CD4-positive, alpha-beta memory T cell (primary cell): Measurements from ENCODE around the gene SORCS2. TPM values are rescaled to one million over a fixed set of nuclear protein-coding genes. Genes with fewer than 3 reads are reported as not detected.
A peak's percentile ranks its signal among the peaks of the same experiment; 100 is the strongest.

Source experiments
- CTCF ChIA-PET: fragments of 350-600 bp; sonication (Branson Sonifier 250); formaldehyde crosslinking; loops from one replicate; lab custom pipeline; 2021; ENCODE audit warnings: inconsistent platforms; ENCODE audit not compliant: partially characterized antibody; lab: Charles Lee
- POLR2A ChIA-PET: fragments of 350-600 bp; sonication (Branson Sonifier 250); formaldehyde crosslinking; loops from one replicate; lab custom pipeline; 2021; ENCODE audit not compliant: partially characterized antibody; lab: Charles Lee
- DNase-seq, 5 donors: peaks; one replicate each; pipeline versions ENCODE4 v3.0.0 to v3.0.0-alpha.2; 2020 to 2022; ENCODE audit warnings: mixed read lengths in 1 of 5
- H3K27ac ChIP-seq: one replicate; pipeline ENCODE4 v1.7.0; 2013; ENCODE audit warnings: low read depth, low read length
- H3K27me3 ChIP-seq: 2 replicates; pipeline ENCODE4 v1.7.0; 2013; ENCODE audit warnings: mild to moderate bottlenecking, low read length, moderate library complexity; ENCODE audit not compliant: insufficient read depth
- H3K36me3 ChIP-seq: 2 replicates; pipeline ENCODE4 v1.7.0; 2013; ENCODE audit warnings: mild to moderate bottlenecking, low read length, moderate library complexity; ENCODE audit not compliant: insufficient read depth
- H3K4me1 ChIP-seq: 2 replicates; pipeline ENCODE4 v1.7.0; 2013; ENCODE audit warnings: mild to moderate bottlenecking, low read length, moderate library complexity; ENCODE audit not compliant: insufficient read depth
- H3K4me3 ChIP-seq, 2 donors: one replicate each; pipeline ENCODE4 v1.7.0; 2013; ENCODE audit warnings: low read length in 2 of 2, mild to moderate bottlenecking in 1 of 2
- H3K9me3 ChIP-seq, 2 donors: one replicate each; pipeline ENCODE4 v1.7.0; 2013; ENCODE audit warnings: low read length in 2 of 2, control low read depth in 1 of 2; ENCODE audit not compliant: control insufficient read depth in 1 of 2
- H3K27ac Mint-ChIP-seq, 7 donors: one replicate each; pipeline ENCODE4 v1.8.0; 2020 to 2021; ENCODE audit warnings: mixed read lengths in 7 of 7, mild to moderate bottlenecking in 6 of 7, inconsistent platforms in 3 of 7, moderate library complexity in 3 of 7
- H3K27me3 Mint-ChIP-seq, 2 donors: one replicate each; pipeline ENCODE4 v1.8.0; 2020 to 2021; ENCODE audit warnings: mixed read lengths in 2 of 2
- H3K36me3 Mint-ChIP-seq, 2 donors: one replicate each; pipeline ENCODE4 v1.8.0; 2020 to 2021; ENCODE audit warnings: mixed read lengths in 2 of 2, inconsistent platforms in 1 of 2, mild to moderate bottlenecking in 1 of 2
- H3K4me1 Mint-ChIP-seq, 4 donors: one replicate each; pipeline ENCODE4 v1.8.0; 2020 to 2021; ENCODE audit warnings: mixed read lengths in 4 of 4, mild to moderate bottlenecking in 1 of 4
- H3K4me3 Mint-ChIP-seq, 8 donors: one replicate each; pipeline ENCODE4 v1.8.0; 2020 to 2021; ENCODE audit warnings: mixed read lengths in 8 of 8, mild to moderate bottlenecking in 7 of 8, moderate library complexity in 6 of 8, inconsistent platforms in 3 of 8
- H3K9me3 Mint-ChIP-seq, 8 donors: one replicate each; pipeline ENCODE4 v1.8.0; 2020 to 2021; ENCODE audit warnings: mixed read lengths in 8 of 8, mild to moderate bottlenecking in 5 of 8, inconsistent platforms in 3 of 8, moderate library complexity in 1 of 8
- intact Hi-C: fragments of 100-400 bp; cut with micrococcal nuclease; formaldehyde crosslinking; loops from one replicate; pipeline ENCODE4 v1.15.1; 2023
- polyA plus RNA-seq, 2 donors: library from polyadenylated mRNA; unstranded; fragments of 300-500 nt; fragmentation: Illumina TruSeq; gene quantifications; one replicate each; pipeline ENCODE4 v1.2.3, GENCODE V29; 2021
- total RNA-seq, 2 experiments: library from RNA; stranded (reverse); gene quantifications; one replicate each; pipeline ENCODE4 v1.2.3, GENCODE V29; 2021

Gene SORCS2
- total and polyA plus RNA-seq, 4 experiments from 2014 or later = not detected

- peak overlapping the region in 1 of 8 donors; percentile 2 for H3K4me3 Mint-ChIP-seq
- intact Hi-C loops = no loop called here
- no peaks in the 10 kb centered on the region for H3K9me3 Mint-ChIP-seq
- Histone ChIP-seq H3K36me3 (no peaks in the 10 kb centered on the region), H3K4me1 (no peaks in the 10 kb centered on the region), H3K9me3 (no peaks in the 10 kb centered on the region), H3K27ac (no peak overlapping the region), H3K4me3 (no peak overlapping the region), H3K27me3 (no peaks in the 10 kb centered on the region)
- DNase-seq = no peak
- ChIA-PET CTCF (no interaction called here), POLR2A (no interaction called here)
- H3K27ac Mint-ChIP-seq = peak overlapping the region in 1 of 7 donors; percentile 64
- H3K4me1 Mint-ChIP-seq = peaks cover 0 to 1% (median 0%) of the 10 kb centered on the region in 4 donors
- peaks cover under 1 to 5% of the 10 kb centered on the region in 2 donors for H3K27me3 Mint-ChIP-seq
- H3K36me3 Mint-ChIP-seq = no peaks in the 10 kb centered on the region
Observed at GRCh38 chr4:7435471-7436061, 243.2 kb downstream of the SORCS2 start.

- intact Hi-C loops = no loop called here
- Histone ChIP-seq H3K4me3 (no peak overlapping the region), H3K36me3 (no peaks in the 10 kb centered on the region), H3K4me1 (no peaks in the 10 kb centered on the region), H3K27me3 (no peaks in the 10 kb centered on the region), H3K27ac (no peak overlapping the region), H3K9me3 (no peaks in the 10 kb centered on the region)
- DNase-seq = no peak
- Mint-ChIP-seq H3K27ac (no peak overlapping the region), H3K27me3 (peaks cover 5% of the 10 kb centered on the region in 2 donors), H3K9me3 (no peaks in the 10 kb centered on the region), H3K4me3 (no peak overlapping the region), H3K4me1 (peaks cover 0 to 1% (median 0%) of the 10 kb centered on the region in 4 donors), H3K36me3 (no peaks in the 10 kb centered on the region)
- ChIA-PET POLR2A (no interaction called here), CTCF (no interaction called here)
Observed at GRCh38 chr4:7436256-7436655, 243.9 kb downstream of the SORCS2 start.

- POLR2A ChIA-PET = no interaction called here
- H3K27me3 Mint-ChIP-seq = peaks cover 14 to 16% of the 10 kb centered on the region in 2 donors
- no peaks in the 10 kb centered on the region for H3K9me3 ChIP-seq
- H3K4me3 Mint-ChIP-seq = no peak overlapping the region
- no peaks in the 10 kb centered on the region for H3K4me1 ChIP-seq
- H3K27me3 ChIP-seq = no peaks in the 10 kb centered on the region
- peaks cover 0 to 1% (median 0%) of the 10 kb centered on the region in 4 donors for H3K4me1 Mint-ChIP-seq
- intact Hi-C loops = no loop called here
- no peak for DNase-seq
- peaks cover 0 to 3% (median 0%) of the 10 kb centered on the region in 8 donors for H3K9me3 Mint-ChIP-seq
- no peaks in the 10 kb centered on the region for H3K36me3 ChIP-seq
- H3K27ac ChIP-seq = no peak overlapping the region
- CTCF ChIA-PET = no interaction called here
- no peak overlapping the region for H3K27ac Mint-ChIP-seq
- H3K4me3 ChIP-seq = no peak overlapping the region
- H3K36me3 Mint-ChIP-seq = no peaks in the 10 kb centered on the region
Observed at GRCh38 chr4:7439699-7440098, 247.4 kb downstream of the SORCS2 start.

GRCh38 chr4:7441201-7441600 is 248.9 kb downstream of the SORCS2 start:
- intact Hi-C loops = no loop called here
- ChIA-PET CTCF (no interaction called here), POLR2A (no interaction called here)
- Histone ChIP-seq H3K36me3 (no peaks in the 10 kb centered on the region), H3K4me1 (no peaks in the 10 kb centered on the region), H3K9me3 (no peaks in the 10 kb centered on the region), H3K27me3 (no peaks in the 10 kb centered on the region), H3K4me3 (no peak overlapping the region), H3K27ac (no peak overlapping the region)
- Mint-ChIP-seq H3K27ac (no peak overlapping the region), H3K36me3 (no peaks in the 10 kb centered on the region), H3K4me1 (peaks cover 0 to 1% (median 0%) of the 10 kb centered on the region in 4 donors), H3K9me3 (peaks cover 0 to 3% (median 0%) of the 10 kb centered on the region in 8 donors), H3K4me3 (no peak overlapping the region), H3K27me3 (peaks cover 15 to 16% of the 10 kb centered on the region in 2 donors)
- no peak for DNase-seq

GRCh38 chr4:7442574-7443162 is 250.3 kb downstream of the SORCS2 start:
- H3K27ac ChIP-seq = no peak overlapping the region

GRCh38 chr4:7444314-7444713 is 252.0 kb downstream of the SORCS2 start:
- H3K27me3 Mint-ChIP-seq = peaks cover 12 to 16% of the 10 kb centered on the region in 2 donors
- H3K4me3 ChIP-seq = no peak overlapping the region
- no peak overlapping the region for H3K4me3 Mint-ChIP-seq
- ChIA-PET POLR2A (no interaction called here), CTCF (no interaction called here)
- peaks cover 0 to 4% (median 0%) of the 10 kb centered on the region in 8 donors for H3K9me3 Mint-ChIP-seq
- no peak for DNase-seq
- H3K27ac ChIP-seq = no peak overlapping the region
- H3K27ac Mint-ChIP-seq = no peak overlapping the region
- H3K36me3 ChIP-seq = no peaks in the 10 kb centered on the region
- H3K4me1 Mint-ChIP-seq = no peaks in the 10 kb centered on the region
- intact Hi-C loops = no loop called here
- H3K27me3 ChIP-seq = no peaks in the 10 kb centered on the region
- H3K36me3 Mint-ChIP-seq = no peaks in the 10 kb centered on the region
- no peaks in the 10 kb centered on the region for H3K4me1 ChIP-seq
- no peaks in the 10 kb centered on the region for H3K9me3 ChIP-seq

More at GRCh38 chr4:7442574-7443162, 250.3 kb downstream of the SORCS2 start:
- ChIA-PET POLR2A (no interaction called here), CTCF (no interaction called here)
- H3K9me3 ChIP-seq = no peaks in the 10 kb centered on the region
- no peaks in the 10 kb centered on the region for H3K36me3 ChIP-seq
- H3K4me1 Mint-ChIP-seq = peaks cover 0 to 1% (median 0%) of the 10 kb centered on the region in 4 donors
- H3K4me3 ChIP-seq = no peak overlapping the region
- H3K27ac Mint-ChIP-seq = no peak overlapping the region
- H3K4me1 ChIP-seq = no peaks in the 10 kb centered on the region
- intact Hi-C loops = no loop called here
- H3K27me3 Mint-ChIP-seq = peaks cover 15 to 16% of the 10 kb centered on the region in 2 donors
- peaks cover 0 to 4% (median 0%) of the 10 kb centered on the region in 8 donors for H3K9me3 Mint-ChIP-seq
- DNase-seq = no peak
- no peaks in the 10 kb centered on the region for H3K27me3 ChIP-seq
- no peaks in the 10 kb centered on the region for H3K36me3 Mint-ChIP-seq
- no peak overlapping the region for H3K4me3 Mint-ChIP-seq

- no peaks in the 10 kb centered on the region for H3K9me3 ChIP-seq
- no peak overlapping the region for H3K27ac ChIP-seq
- H3K36me3 ChIP-seq = no peaks in the 10 kb centered on the region
- intact Hi-C loops = no loop called here
- Mint-ChIP-seq H3K4me3 (no peak overlapping the region), H3K27ac (no peak overlapping the region), H3K36me3 (no peaks in the 10 kb centered on the region), H3K27me3 (peaks cover 12 to 16% of the 10 kb centered on the region in 2 donors), H3K9me3 (peaks cover 0 to 4% (median 0%) of the 10 kb centered on the region in 8 donors), H3K4me1 (no peaks in the 10 kb centered on the region)
- no peak for DNase-seq
- H3K4me3 ChIP-seq = no peak overlapping the region
- no peaks in the 10 kb centered on the region for H3K27me3 ChIP-seq
- CTCF ChIA-PET = no interaction called here
- POLR2A ChIA-PET = no interaction called here
- no peaks in the 10 kb centered on the region for H3K4me1 ChIP-seq
Observed at GRCh38 chr4:7444731-7445130, 252.4 kb downstream of the SORCS2 start.
